GM12864 (cell line): ENCODE measurements around the gene ZDHHC13.

Experiments
- DNase-seq: peaks from one replicate; pipeline ENCODE4 v3.0.0-alpha.2; 2011; ENCODE audit warnings: low read depth
- H3K4me3 ChIP-seq: 2 replicates; pipeline ENCODE4 v1.5.1; 2011; ENCODE audit warnings: mild to moderate bottlenecking, low read depth, low read length, control low read depth
- CTCF ChIP-seq: IDR thresholded peaks from 2 replicates; pipeline ENCODE4 v1.5.1; 2011; ENCODE audit warnings: low read depth, mild to moderate bottlenecking, moderate library complexity, low read length, control low read depth, inconsistent platforms; ENCODE audit errors: missing control alignments

The ZDHHC13 gene

GRCh38 chr11:19094859-19095258, 22.1 kb upstream of the ZDHHC13 start:
- no peak for TF ChIP-seq CTCF
- H3K4me3 ChIP-seq = no peak overlapping the region
- no peak for DNase-seq

GRCh38 chr11:19099093-19099492, 17.9 kb upstream of the ZDHHC13 start:
- TF ChIP-seq CTCF = no peak
- DNase-seq = no peak
- H3K4me3 ChIP-seq = no peak overlapping the region

GRCh38 chr11:19100885-19101284, 16.1 kb upstream of the ZDHHC13 start:
- TF ChIP-seq CTCF = no peak
- DNase-seq = no peak
- H3K4me3 ChIP-seq = no peak overlapping the region

- TF ChIP-seq CTCF = no peak
- no peak overlapping the region for H3K4me3 ChIP-seq
- DNase-seq = no peak
Observed at GRCh38 chr11:19101796-19102520, 15.0 kb upstream of the ZDHHC13 start.

- no peak overlapping the region for H3K4me3 ChIP-seq
- DNase-seq = no peak
- no peak for TF ChIP-seq CTCF
Observed at GRCh38 chr11:19102521-19102900, 14.5 kb upstream of the ZDHHC13 start.

- no peak overlapping the region for H3K4me3 ChIP-seq
- DNase-seq = no peak
- no peak for TF ChIP-seq CTCF
Observed at GRCh38 chr11:19105011-19105410, 12.0 kb upstream of the ZDHHC13 start.

GRCh38 chr11:19107125-19107524, 9.8 kb upstream of the ZDHHC13 start:
- TF ChIP-seq CTCF = no peak
- H3K4me3 ChIP-seq = no peak overlapping the region
- no peak for DNase-seq
